Sigmoid colon (tissue), 4 donors: ENCODE results near the gene PATJ.

Source experiments
- EP300 ChIP-seq, 4 donors: sonication (generic); formaldehyde crosslinking; IDR thresholded peaks; one replicate each; pipeline ENCODE4 v1.6.1; 2017; ENCODE audit warnings: antibody characterized with exemption in 4 of 4
- POLR2A ChIP-seq, 2 donors: fragments of 450-650 bp; IDR thresholded peaks; one replicate each; pipeline ENCODE4 v1.6.1; 2016; ENCODE audit warnings: antibody characterized with exemption in 2 of 2, mild to moderate bottlenecking in 2 of 2, moderate library complexity in 2 of 2
- POLR2AphosphoS5 ChIP-seq, 4 donors: sonication (generic); formaldehyde crosslinking; IDR thresholded peaks; one replicate each; pipeline ENCODE4 v1.6.1; 2017; ENCODE audit warnings: antibody characterized with exemption in 4 of 4
- TF ChIP-seq, protein P1 (sequence below), 4 experiments: fragments of 450-650 bp in 3 of 4; fragments of 200-600 bp in 1 of 4; IDR thresholded peaks; one replicate each; pipeline ENCODE4 v1.5.1; 2016 to 2019; ENCODE audit warnings: antibody characterized with exemption in 4 of 4, mild to moderate bottlenecking in 3 of 4, moderate library complexity in 2 of 4

GRCh38 chr1:62057641-62058290 is 315.5 kb downstream of the PATJ start:
- TF ChIP-seq, protein P1, sequence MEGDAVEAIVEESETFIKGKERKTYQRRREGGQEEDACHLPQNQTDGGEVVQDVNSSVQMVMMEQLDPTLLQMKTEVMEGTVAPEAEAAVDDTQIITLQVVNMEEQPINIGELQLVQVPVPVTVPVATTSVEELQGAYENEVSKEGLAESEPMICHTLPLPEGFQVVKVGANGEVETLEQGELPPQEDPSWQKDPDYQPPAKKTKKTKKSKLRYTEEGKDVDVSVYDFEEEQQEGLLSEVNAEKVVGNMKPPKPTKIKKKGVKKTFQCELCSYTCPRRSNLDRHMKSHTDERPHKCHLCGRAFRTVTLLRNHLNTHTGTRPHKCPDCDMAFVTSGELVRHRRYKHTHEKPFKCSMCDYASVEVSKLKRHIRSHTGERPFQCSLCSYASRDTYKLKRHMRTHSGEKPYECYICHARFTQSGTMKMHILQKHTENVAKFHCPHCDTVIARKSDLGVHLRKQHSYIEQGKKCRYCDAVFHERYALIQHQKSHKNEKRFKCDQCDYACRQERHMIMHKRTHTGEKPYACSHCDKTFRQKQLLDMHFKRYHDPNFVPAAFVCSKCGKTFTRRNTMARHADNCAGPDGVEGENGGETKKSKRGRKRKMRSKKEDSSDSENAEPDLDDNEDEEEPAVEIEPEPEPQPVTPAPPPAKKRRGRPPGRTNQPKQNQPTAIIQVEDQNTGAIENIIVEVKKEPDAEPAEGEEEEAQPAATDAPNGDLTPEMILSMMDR (IDR thresholded peaks at IDR 0.05) = no peak
- no peak for TF ChIP-seq EP300 (IDR thresholded peaks at IDR 0.05)
- no peak for TF ChIP-seq POLR2A (IDR thresholded peaks at IDR 0.05)
- no peak for TF ChIP-seq POLR2AphosphoS5 (IDR thresholded peaks at IDR 0.05)
